Common myeloid progenitor, CD34-positive (primary cell): ENCODE measurements around the gene COQ8A.

Experiments used
- CTCF ChIA-PET: fragments of 350-600 bp; sonication (Branson Sonifier 250); formaldehyde crosslinking; loops from one replicate; lab custom pipeline; 2021; ENCODE audit warnings: antibody characterized with exemption; lab: Charles Lee
- POLR2A ChIA-PET: fragments of 350-600 bp; sonication (Branson Sonifier 250); formaldehyde crosslinking; loops from one replicate; lab custom pipeline; 2021; ENCODE audit warnings: antibody characterized with exemption; lab: Charles Lee
- DNase-seq, 3 donors: peaks; one replicate each; pipeline versions ENCODE4 v3.0.0 to v3.0.0-alpha.2; 2013
- H3K27ac ChIP-seq, 2 experiments: 1 replicate in 1 of 2; 2 replicates in 1 of 2; pipeline ENCODE4 v1.7.0; 2013; ENCODE audit warnings: inconsistent platforms in 2 of 2, low read length in 2 of 2, mild to moderate bottlenecking in 2 of 2, low read depth in 1 of 2, moderate library complexity in 1 of 2; ENCODE audit not compliant: severe bottlenecking in 2 of 2, insufficient read depth in 1 of 2, poor library complexity in 1 of 2
- H3K27me3 ChIP-seq, 5 experiments: replicated peaks in 2 of 5; 1 replicate in 3 of 5; 2 replicates in 2 of 5; pipeline versions ENCODE4 v1.6.1 to v1.7.0; 2013; ENCODE audit warnings: low read length in 4 of 5, mild to moderate bottlenecking in 2 of 5, moderate library complexity in 2 of 5, inconsistent platforms in 1 of 5; ENCODE audit not compliant: insufficient read depth in 5 of 5, control insufficient read depth in 4 of 5
- H3K36me3 ChIP-seq, 4 experiments: 1 replicate in 2 of 4; 2 replicates in 2 of 4; pipeline versions ENCODE4 v1.6.1 to v1.7.0; 2013; ENCODE audit warnings: low read length in 3 of 4, control low read depth in 1 of 4, mild to moderate bottlenecking in 1 of 4; ENCODE audit not compliant: control insufficient read depth in 4 of 4, insufficient read depth in 4 of 4
- H3K4me1 ChIP-seq, 4 experiments: 1 replicate in 3 of 4; 2 replicates in 1 of 4; pipeline versions ENCODE4 v1.6.1 to v1.7.1; 2013; ENCODE audit warnings: low read length in 3 of 4, mild to moderate bottlenecking in 3 of 4, control low read depth in 1 of 4, inconsistent platforms in 1 of 4, moderate library complexity in 1 of 4; ENCODE audit not compliant: control insufficient read depth in 4 of 4, insufficient read depth in 4 of 4; ENCODE audit errors: control extremely low read depth in 1 of 4
- H3K4me3 ChIP-seq, 7 experiments: 1 replicate in 4 of 7; 2 replicates in 3 of 7; pipeline versions ENCODE4 v1.5.1 to v1.7.0; 2013; ENCODE audit warnings: mild to moderate bottlenecking in 7 of 7, low read length in 6 of 7, moderate library complexity in 6 of 7, inconsistent platforms in 2 of 7, low read depth in 2 of 7, control low read depth in 1 of 7; ENCODE audit not compliant: insufficient read depth in 4 of 7, control insufficient read depth in 1 of 7; ENCODE audit errors: extremely low read depth in 1 of 7
- H3K9me3 ChIP-seq, 5 experiments: 1 replicate in 4 of 5; 2 replicates in 1 of 5; pipeline versions ENCODE4 v1.6.1 to v1.7.1; 2013; ENCODE audit warnings: low read length in 4 of 5, mild to moderate bottlenecking in 2 of 5, inconsistent platforms in 1 of 5, low read depth in 1 of 5, moderate library complexity in 1 of 5; ENCODE audit not compliant: control insufficient read depth in 4 of 5, insufficient read depth in 2 of 5; ENCODE audit errors: control extremely low read depth in 1 of 5
- WGBS: methylation state at CpG from one replicate; pipeline ENCODE4 v1.1.5; 2013; ENCODE audit not compliant: insufficient coverage; 5-methylcytosine and 5-hydroxymethylcytosine counted together

Gene COQ8A

DNA sequence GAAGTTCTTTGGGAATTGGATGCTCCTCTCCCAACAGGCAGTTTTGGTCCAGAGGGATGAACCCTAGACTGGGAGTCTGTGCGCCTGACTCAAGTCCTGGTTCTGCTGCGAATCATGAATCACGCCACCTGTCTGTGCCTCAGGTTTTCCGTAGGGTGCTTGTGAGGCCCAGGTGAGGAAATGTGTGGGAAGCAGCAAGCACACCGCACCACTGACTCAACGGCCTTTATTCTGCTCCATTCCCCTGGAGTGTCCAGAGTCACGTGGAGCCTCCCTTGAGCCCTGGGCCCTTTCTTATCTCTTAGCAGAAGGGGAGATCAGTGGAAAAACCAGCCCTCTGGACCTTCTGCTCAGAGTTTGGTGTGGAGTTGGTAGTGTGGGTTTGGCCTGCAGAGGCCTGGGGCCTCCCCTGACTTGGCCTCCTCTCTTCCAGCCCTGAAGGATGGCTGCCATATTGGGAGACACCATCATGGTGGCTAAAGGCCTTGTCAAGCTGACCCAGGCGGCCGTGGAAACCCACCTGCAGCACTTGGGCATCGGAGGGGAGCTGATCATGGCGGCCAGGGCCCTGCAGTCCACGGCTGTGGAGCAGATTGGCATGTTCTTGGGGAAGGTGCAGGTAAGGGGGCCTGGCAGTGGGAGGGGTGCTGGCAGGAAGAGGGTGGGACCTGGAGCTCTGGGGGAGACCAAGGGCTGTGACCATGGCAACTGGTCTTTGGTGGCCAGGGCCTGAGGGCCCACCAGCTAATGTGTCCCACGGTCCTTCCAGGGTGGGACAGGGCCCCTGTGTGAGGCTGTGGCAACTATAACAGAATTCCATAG, 21.1 kb downstream of the COQ8A start:
- Histone ChIP-seq H3K36me3 (peaks cover 5 to 45% (median 22%) of the 10 kb centered on the region in 4 experiments), H3K4me1 (peaks cover 0 to 14% (median 5%) of the 10 kb centered on the region in 4 experiments), H3K4me3 (no peak overlapping the region), H3K9me3 (peaks cover 0 to 2% (median 0%) of the 10 kb centered on the region in 5 experiments), H3K27me3 (no peaks in the 10 kb centered on the region), H3K27ac (no peak overlapping the region)
- DNase-seq = no peak
- ChIA-PET POLR2A (no interaction called here), CTCF (no interaction called here)
- WGBS = over 99% methylated on average over 13 of the region's 13 CpGs

DNA sequence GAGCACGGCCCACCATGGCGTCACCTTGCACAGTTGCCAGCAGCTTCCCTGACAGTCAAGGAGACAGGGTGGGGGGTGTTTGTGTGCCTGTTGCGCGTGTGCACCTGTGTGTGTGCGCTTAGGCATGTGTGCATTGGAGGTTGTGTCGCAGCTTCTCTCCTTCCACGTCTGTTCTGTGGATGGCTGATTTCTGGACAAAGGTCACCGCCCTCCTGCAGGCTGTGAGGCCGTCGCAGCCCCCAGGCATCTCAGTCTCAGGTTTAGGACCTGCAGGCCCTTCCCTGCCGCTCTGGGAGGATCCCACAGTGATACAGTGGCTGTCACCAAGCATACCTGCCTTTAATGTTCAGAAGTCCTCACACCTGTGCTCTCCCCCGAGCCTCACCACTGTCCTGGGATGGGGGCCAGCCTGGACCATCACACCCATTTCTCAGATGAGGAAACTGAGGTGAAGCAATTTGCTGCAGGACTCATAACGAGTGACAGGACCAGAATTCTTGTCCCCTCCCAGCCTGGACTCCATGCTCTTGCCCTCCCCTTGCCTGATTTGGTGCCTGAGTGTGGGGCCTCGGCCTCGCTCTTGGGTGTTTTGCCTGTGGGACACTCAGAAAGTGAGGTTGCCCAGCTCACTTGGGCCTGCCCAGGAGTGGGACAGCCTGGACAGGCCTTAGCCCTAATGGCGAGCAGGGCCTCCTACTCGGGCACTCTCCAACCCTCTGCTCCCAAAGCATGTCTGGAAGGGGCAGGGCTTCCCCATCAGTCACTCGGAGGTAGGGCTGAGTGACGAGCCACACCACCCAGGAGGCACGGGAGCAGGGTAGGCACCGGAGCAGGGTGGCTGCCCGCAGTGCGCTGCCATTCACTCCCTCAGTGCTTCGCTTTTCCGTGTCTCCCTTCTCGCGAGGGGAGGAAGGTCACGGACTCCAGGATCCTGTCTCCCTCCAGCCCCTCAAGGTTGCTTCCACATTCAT, 22.6 kb downstream of the COQ8A start:
- Histone ChIP-seq H3K36me3 (peaks cover 17 to 60% (median 35%) of the 10 kb centered on the region in 4 experiments), H3K4me3 (no peak overlapping the region), H3K27me3 (no peaks in the 10 kb centered on the region), H3K27ac (no peak overlapping the region), H3K4me1 (peaks cover 0 to 14% (median 5%) of the 10 kb centered on the region in 4 experiments), H3K9me3 (peaks cover 0 to 2% (median 2%) of the 10 kb centered on the region in 5 experiments)
- ChIA-PET CTCF (no interaction called here), POLR2A (no interaction called here)
- no peak for DNase-seq
- 92% methylated on average over 28 of the region's 28 CpGs for WGBS

DNA sequence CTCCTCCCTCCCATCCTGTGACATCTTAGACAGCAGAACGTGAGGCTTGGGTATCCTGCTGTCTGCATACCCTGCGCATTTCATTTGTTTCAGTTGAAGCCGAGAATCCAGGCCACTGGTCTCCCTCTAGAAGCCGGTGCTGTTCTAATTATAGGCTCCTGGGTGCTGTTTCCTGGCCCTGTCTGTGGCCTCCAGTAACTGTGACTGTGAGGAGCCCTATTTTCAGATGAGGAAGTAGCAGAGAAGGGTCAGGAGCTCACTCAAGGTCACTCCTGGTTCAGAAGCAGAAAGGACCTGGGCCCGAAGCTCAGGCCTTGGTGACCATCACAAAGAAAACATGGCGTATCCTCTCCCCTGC, 24.0 kb downstream of the COQ8A start:
- peaks cover 18 to 73% (median 42%) of the 10 kb centered on the region in 4 experiments for H3K36me3 ChIP-seq
- H3K27ac ChIP-seq = peak overlapping the region in 1 of 2 experiments; percentile 63
- peaks cover 0 to 14% (median 5%) of the 10 kb centered on the region in 4 experiments for H3K4me1 ChIP-seq
- no peak for DNase-seq
- 65% methylated on average over 6 of the region's 6 CpGs for WGBS
- ChIA-PET CTCF (no interaction called here), POLR2A (no interaction called here)
- no peaks in the 10 kb centered on the region for H3K27me3 ChIP-seq
- peaks cover 0 to 8% (median 2%) of the 10 kb centered on the region in 5 experiments for H3K9me3 ChIP-seq
- no peak overlapping the region for H3K4me3 ChIP-seq

DNA sequence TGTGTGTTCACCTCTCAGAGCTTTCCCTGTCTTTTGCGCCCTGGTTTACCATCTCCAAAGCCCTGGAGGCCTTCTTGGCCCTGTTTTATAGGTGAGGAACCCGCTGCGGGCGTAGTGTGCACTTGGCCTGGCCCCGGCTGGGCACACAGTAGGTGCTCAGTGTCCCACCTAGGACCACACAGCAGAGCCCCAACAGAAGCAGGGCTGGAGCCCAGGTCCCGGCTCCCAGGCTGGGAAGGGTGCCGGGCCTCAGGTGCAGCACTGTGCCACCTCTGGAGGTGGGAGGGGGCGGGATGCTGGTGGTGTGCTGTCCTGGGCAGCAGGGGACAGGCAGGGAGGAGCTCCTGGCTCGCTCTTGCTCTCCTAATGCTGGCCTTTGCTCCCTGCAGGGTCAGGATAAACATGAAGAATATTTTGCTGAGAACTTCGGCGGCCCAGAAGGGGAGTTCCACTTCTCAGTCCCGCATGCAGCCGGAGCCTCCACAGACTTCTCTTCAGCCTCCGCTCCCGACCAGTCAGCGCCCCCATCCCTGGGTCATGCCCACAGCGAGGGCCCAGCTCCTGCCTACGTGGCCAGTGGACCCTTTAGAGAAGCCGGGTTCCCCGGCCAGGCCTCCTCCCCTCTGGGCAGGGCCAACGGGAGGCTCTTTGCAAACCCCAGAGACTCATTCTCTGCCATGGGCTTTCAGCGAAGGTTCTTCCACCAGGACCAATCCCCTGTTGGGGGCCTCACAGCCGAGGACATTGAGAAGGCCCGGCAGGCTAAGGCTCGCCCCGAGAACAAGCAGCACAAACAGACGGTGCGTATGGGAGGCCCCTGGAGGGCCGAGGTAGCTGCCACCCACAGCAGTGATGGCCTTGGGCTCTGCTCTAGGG, 24.8 kb downstream of the COQ8A start:
- H3K4me3 ChIP-seq = no peak overlapping the region

DNA sequence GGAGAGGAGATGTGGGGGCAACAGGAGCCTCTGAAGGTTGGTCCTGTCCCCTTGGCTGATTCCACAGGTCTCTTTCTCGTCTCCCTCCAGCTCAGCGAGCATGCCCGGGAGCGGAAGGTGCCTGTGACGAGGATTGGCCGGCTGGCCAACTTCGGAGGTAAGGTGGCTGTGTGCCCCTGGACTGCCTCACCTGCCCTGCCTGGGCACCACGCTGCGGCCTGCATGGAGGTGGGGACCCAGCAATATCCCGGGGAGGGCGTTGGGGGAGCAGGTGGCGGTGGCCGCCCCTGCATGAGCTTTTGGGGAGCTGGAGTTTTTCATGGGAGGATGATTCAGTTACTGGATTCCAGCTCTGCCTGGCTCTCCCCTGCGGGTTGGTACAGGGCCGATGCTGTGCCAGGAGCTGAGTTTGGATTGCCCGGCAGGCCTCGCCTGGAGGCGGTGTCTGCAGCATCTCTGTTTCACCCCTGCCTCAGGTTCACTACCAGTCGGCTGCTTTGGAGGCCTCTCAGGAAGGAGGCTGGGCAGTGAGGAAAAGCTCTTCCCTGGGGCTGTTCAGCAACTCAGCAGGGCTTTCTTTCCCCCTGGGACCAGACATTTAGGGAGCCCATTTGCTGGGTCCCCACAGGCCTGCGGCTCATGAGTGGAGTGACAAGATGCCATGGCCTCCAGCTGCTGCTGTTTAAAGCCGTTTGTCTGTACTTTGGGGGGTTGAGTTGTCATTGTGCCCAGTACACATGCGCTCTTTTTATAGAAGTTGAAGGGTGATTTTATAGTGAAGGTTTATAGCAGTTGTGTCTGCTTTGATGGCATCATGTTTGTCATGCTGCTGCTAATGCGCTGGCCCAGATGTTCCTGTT, 25.7 kb downstream of the COQ8A start:
- no peak for DNase-seq
- Histone ChIP-seq H3K27me3 (no peaks in the 10 kb centered on the region), H3K4me1 (peaks cover 0 to 14% (median 5%) of the 10 kb centered on the region in 4 experiments), H3K27ac (no peak overlapping the region), H3K4me3 (no peak overlapping the region), H3K9me3 (peaks cover 0 to 13% (median 7%) of the 10 kb centered on the region in 5 experiments), H3K36me3 (peaks cover 25 to 89% (median 50%) of the 10 kb centered on the region in 4 experiments)
- ChIA-PET CTCF (no interaction called here), POLR2A (no interaction called here)
- 98% methylated on average over 19 of the region's 23 CpGs for WGBS

More for the DNA sequence above, 24.8 kb downstream of the COQ8A start:
- peaks cover 0 to 8% (median 7%) of the 10 kb centered on the region in 5 experiments for H3K9me3 ChIP-seq
- no peak for DNase-seq
- WGBS = 96% methylated on average over 29 of the region's 29 CpGs
- H3K27ac ChIP-seq = peak overlapping the region in 1 of 2 experiments; percentile 16
- ChIA-PET POLR2A (no interaction called here), CTCF (no interaction called here)
- peaks cover 0 to 14% (median 5%) of the 10 kb centered on the region in 4 experiments for H3K4me1 ChIP-seq
- peaks cover 22 to 81% (median 46%) of the 10 kb centered on the region in 4 experiments for H3K36me3 ChIP-seq
- H3K27me3 ChIP-seq = no peaks in the 10 kb centered on the region

DNA sequence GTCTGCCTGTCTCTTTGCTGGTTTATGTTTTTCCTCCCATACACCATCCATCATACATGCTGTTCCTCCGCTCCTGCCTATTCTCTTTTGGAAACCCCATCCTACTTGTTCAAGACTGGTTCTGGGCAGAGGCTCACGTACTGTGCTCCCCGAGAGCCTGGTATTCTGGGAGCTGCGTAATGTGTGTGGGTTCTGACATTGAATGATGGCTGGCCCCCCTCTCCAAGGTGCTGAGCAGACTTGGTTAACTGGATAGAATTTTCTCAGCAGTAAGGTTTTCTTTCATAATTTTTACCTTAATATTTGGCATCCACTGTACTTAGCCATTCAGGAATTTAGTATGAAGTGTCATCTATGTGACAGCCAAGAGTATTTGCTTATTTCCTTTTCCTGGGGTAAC, 26.6 kb downstream of the COQ8A start:
- 100% methylated on average over 1 of the region's 4 CpGs for WGBS
- Histone ChIP-seq H3K9me3 (peaks cover 0 to 15% (median 7%) of the 10 kb centered on the region in 5 experiments), H3K36me3 (peaks cover 25 to 89% (median 51%) of the 10 kb centered on the region in 4 experiments), H3K27me3 (no peaks in the 10 kb centered on the region), H3K4me3 (no peak overlapping the region), H3K4me1 (peaks cover 0 to 15% (median 5%) of the 10 kb centered on the region in 4 experiments), H3K27ac (no peak overlapping the region)
- ChIA-PET CTCF (no interaction called here), POLR2A (no interaction called here)
- no peak for DNase-seq
